DND-41 (cell line): ENCODE results near the gene UBA5.
A peak's percentile ranks its signal among the peaks of the same experiment; 100 is the strongest.

ENCODE experiments used
- ATAC-seq: fragments of 200-7000 bp; cut with Tn5 transposase; 3 replicates; pipeline ENCODE4 v1.9.1; 2021; ENCODE audit warnings: low read depth; ENCODE audit not compliant: insufficient read depth
- DNase-seq: peaks from one replicate; pipeline ENCODE4 v3.0.0-alpha.2; 2020
- H2AFZ ChIP-seq: 2 replicates; pipeline ENCODE4 v1.6.0; 2012; ENCODE audit warnings: low read depth, low read length
- H3K27ac ChIP-seq: 2 replicates; pipeline ENCODE4 v1.5.1; 2012; ENCODE audit warnings: low read length, inconsistent platforms
- H3K27me3 ChIP-seq: fragments of 200-600 bp; sonication (generic); 2 replicates; pipeline ENCODE4 v1.6.0; 2012; ENCODE audit warnings: low read length, mild to moderate bottlenecking, inconsistent platforms; ENCODE audit not compliant: insufficient read depth, poor library complexity
- H3K36me3 ChIP-seq: 2 replicates; pipeline ENCODE4 v1.5.1; 2012; ENCODE audit warnings: low read length, inconsistent platforms; ENCODE audit not compliant: insufficient read depth
- H3K4me1 ChIP-seq: 2 replicates; pipeline ENCODE4 v1.5.1; 2012; ENCODE audit warnings: mild to moderate bottlenecking, low read length; ENCODE audit not compliant: insufficient read depth
- H3K4me2 ChIP-seq: 2 replicates; pipeline ENCODE4 v1.6.0; 2012; ENCODE audit warnings: mild to moderate bottlenecking, moderate library complexity, low read length, inconsistent platforms; ENCODE audit not compliant: insufficient read depth
- H3K4me3 ChIP-seq, 2 experiments: fragments of 200-600 bp in 1 of 2; shearing (Covaris generic) in 1 of 2; 2 replicates each; pipeline ENCODE4 v1.5.1; 2012 to 2016; ENCODE audit warnings: inconsistent platforms in 2 of 2, low read length in 2 of 2, mild to moderate bottlenecking in 2 of 2, low read depth in 1 of 2, moderate library complexity in 1 of 2
- H3K79me2 ChIP-seq: 2 replicates; pipeline ENCODE4 v1.6.0; 2012; ENCODE audit warnings: low read length, inconsistent platforms; ENCODE audit not compliant: insufficient read depth
- H3K9ac ChIP-seq: 2 replicates; pipeline ENCODE4 v1.6.0; 2012; ENCODE audit warnings: low read depth, mild to moderate bottlenecking, inconsistent platforms, low read length, moderate library complexity
- H3K9me3 ChIP-seq: 2 replicates; pipeline ENCODE4 v1.5.1; 2012; ENCODE audit warnings: low read length, moderate library complexity, mild to moderate bottlenecking, inconsistent platforms; ENCODE audit not compliant: insufficient read depth, severe bottlenecking
- H4K20me1 ChIP-seq: 2 replicates; pipeline ENCODE4 v1.6.0; 2012; ENCODE audit warnings: low read length; ENCODE audit not compliant: insufficient read depth
- EZH2 ChIP-seq: IDR thresholded peaks from 3 replicates; pipeline ENCODE4 v1.6.1; 2012; ENCODE audit warnings: borderline replicate concordance, low read depth, mild to moderate bottlenecking, moderate library complexity, low read length, inconsistent platforms; ENCODE audit not compliant: severe bottlenecking
- TF ChIP-seq, protein P1 (sequence below): IDR thresholded peaks from 2 replicates; pipeline ENCODE4 v1.5.1; 2012; ENCODE audit warnings: borderline replicate concordance, low read length, moderate library complexity, mild to moderate bottlenecking; ENCODE audit not compliant: poor library complexity, severe bottlenecking; ENCODE audit errors: extremely low read depth

Gene UBA5

DNA sequence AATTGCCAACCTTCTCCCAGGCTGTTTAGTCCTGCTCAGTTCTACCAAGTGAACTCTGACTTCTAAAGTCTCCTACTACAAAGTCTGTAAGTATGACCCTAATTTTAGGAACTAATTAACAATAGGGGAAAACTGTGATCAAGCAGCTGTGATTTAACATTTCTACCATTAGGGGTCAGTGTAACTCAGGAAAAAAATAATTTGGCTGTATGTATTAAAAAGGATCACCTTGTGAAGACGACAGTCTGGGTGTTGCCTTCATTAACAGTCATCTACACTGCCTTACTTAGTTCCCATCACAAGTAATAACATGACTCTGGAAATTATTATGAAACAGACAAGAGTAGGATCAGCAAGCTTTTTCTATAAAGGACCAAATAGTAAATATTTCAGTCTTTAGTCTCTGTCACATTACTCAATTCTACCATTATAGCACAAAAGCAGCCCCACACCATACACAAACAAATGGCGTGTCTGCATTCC lies 66.3 kb downstream of the UBA5 start:
- H3K9ac ChIP-seq: no peak overlapping the region
- ATAC-seq (no peak), DNase-seq (no peak)
- H2AFZ ChIP-seq: no peak overlapping the region
- no peak overlapping the region for H3K4me3 ChIP-seq
- no peak overlapping the region for H3K27ac ChIP-seq
- peaks cover 12% of the 10 kb centered on the region for H3K4me1 ChIP-seq
- H3K36me3 ChIP-seq: no peaks in the 10 kb centered on the region
- TF ChIP-seq, protein P1, sequence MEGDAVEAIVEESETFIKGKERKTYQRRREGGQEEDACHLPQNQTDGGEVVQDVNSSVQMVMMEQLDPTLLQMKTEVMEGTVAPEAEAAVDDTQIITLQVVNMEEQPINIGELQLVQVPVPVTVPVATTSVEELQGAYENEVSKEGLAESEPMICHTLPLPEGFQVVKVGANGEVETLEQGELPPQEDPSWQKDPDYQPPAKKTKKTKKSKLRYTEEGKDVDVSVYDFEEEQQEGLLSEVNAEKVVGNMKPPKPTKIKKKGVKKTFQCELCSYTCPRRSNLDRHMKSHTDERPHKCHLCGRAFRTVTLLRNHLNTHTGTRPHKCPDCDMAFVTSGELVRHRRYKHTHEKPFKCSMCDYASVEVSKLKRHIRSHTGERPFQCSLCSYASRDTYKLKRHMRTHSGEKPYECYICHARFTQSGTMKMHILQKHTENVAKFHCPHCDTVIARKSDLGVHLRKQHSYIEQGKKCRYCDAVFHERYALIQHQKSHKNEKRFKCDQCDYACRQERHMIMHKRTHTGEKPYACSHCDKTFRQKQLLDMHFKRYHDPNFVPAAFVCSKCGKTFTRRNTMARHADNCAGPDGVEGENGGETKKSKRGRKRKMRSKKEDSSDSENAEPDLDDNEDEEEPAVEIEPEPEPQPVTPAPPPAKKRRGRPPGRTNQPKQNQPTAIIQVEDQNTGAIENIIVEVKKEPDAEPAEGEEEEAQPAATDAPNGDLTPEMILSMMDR: peak; percentile 84
- TF ChIP-seq EZH2: no peak
- H3K9me3 ChIP-seq: no peaks in the 10 kb centered on the region
- no peak overlapping the region for H3K4me2 ChIP-seq
- H3K79me2 ChIP-seq: peaks cover 5% of the 10 kb centered on the region
- no peaks in the 10 kb centered on the region for H4K20me1 ChIP-seq
- H3K27me3 ChIP-seq: peaks cover 8% of the 10 kb centered on the region
